Measurements from ENCODE around the gene SHISA9. TPM values are rescaled to one million over a fixed set of nuclear protein-coding genes. Genes with fewer than 3 reads are reported as not detected.

The SHISA9 gene
- total and polyA plus RNA-seq, 3 donors from 2014 or later = 0.46 to 1.0 (median 0.68) TPM

DNA sequence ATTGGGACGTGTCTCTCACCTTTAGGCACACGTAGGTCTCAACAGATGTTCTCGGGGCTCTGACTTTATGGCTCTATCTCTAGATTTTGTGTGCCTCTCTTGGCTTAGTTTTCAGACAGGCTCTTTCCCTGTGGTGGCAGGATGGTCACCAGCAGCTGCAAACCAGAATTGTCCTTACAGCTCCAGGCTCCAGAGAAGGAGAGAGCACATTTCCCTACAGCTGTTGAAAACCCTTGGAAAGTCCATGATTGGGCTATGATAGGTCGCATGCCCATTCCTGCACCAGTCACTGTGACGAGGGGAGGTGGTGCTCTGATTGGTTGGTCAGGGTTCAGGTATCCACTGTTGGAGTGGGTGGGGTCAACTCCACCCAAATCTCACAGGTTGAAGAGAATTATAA, 41.5 kb downstream of the SHISA9 start:
- no peaks in the 10 kb centered on the region for H3K27me3 ChIP-seq
- TF ChIP-seq, protein P1, sequence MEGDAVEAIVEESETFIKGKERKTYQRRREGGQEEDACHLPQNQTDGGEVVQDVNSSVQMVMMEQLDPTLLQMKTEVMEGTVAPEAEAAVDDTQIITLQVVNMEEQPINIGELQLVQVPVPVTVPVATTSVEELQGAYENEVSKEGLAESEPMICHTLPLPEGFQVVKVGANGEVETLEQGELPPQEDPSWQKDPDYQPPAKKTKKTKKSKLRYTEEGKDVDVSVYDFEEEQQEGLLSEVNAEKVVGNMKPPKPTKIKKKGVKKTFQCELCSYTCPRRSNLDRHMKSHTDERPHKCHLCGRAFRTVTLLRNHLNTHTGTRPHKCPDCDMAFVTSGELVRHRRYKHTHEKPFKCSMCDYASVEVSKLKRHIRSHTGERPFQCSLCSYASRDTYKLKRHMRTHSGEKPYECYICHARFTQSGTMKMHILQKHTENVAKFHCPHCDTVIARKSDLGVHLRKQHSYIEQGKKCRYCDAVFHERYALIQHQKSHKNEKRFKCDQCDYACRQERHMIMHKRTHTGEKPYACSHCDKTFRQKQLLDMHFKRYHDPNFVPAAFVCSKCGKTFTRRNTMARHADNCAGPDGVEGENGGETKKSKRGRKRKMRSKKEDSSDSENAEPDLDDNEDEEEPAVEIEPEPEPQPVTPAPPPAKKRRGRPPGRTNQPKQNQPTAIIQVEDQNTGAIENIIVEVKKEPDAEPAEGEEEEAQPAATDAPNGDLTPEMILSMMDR (IDR thresholded peaks at IDR 0.05) = no peak
- no peak for TF ChIP-seq POLR2A (IDR thresholded peaks at IDR 0.05)
- WGBS, 2 donors = 71 to 75% methylated on average over 5 of the region's 5 CpGs
- intact Hi-C loops (cut with DNase I; ENCODE audit: low total_unique reads) = no loop called here
- no peaks in the 10 kb centered on the region for H3K9me3 ChIP-seq
- no peak overlapping the region for H3K4me3 ChIP-seq
- H3K27ac ChIP-seq = no peak overlapping the region
- H3K4me1 ChIP-seq = no peaks in the 10 kb centered on the region
- no peak for DNase-seq
- H3K36me3 ChIP-seq (ENCODE audit: low read depth, missing control alignments) = no peaks in the 10 kb centered on the region

DNA sequence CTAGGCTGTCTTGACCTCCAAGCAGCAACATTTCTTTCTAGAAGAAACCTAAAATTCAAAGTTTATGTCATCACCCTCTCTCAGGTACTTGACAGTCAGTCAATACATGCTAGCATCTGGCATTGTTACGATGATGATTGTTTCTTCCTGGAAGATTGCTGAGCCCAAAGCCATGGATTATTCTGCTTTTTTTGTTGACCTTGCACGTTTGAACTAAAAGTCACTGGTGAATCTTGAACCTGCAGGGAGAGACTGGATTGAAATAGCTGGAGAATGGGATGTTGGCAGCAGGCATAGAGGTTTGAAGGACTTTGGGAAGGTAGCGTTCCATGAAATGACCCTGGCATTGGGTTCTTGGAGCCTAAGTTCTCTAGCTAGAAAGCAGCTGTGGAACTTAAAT, 42.9 kb downstream of the SHISA9 start:
- no peak for DNase-seq
- no peaks in the 10 kb centered on the region for H3K27me3 ChIP-seq
- intact Hi-C loops (cut with DNase I; ENCODE audit: low total_unique reads) = no loop called here
- TF ChIP-seq, protein P1 (IDR thresholded peaks at IDR 0.05) = no peak
- TF ChIP-seq POLR2A (IDR thresholded peaks at IDR 0.05) = no peak
- no peaks in the 10 kb centered on the region for H3K9me3 ChIP-seq
- no peak overlapping the region for H3K27ac ChIP-seq
- H3K4me1 ChIP-seq = no peaks in the 10 kb centered on the region
- H3K36me3 ChIP-seq (ENCODE audit: low read depth, missing control alignments) = no peaks in the 10 kb centered on the region
- WGBS, 2 donors = 71 to 74% methylated on average over 3 of the region's 3 CpGs
- H3K4me3 ChIP-seq = no peak overlapping the region

DNA sequence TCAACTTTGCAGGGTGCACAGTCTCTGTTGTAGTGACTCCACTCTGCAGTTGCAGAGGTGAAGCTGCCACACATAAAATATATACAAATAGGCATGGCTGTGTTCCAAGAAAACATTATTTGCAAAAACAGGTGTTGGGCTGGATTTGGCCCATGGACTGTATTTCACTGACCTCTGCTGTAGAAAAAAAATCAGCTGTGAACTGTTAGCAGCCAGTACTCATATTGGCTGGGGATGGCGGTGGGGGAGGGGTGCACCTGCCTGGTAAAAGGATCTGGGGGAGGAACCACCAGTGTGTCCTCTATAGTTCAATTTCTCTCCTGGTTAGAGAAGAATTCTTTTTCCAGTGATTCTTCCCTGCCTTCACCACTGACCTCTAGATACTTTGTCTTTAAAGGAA, 50.0 kb downstream of the SHISA9 start:
- Histone ChIP-seq H3K36me3 (ENCODE audit: low read depth, missing control alignments) (no peaks in the 10 kb centered on the region), H3K27ac (no peak overlapping the region), H3K4me1 (no peaks in the 10 kb centered on the region), H3K4me3 (no peak overlapping the region), H3K27me3 (no peaks in the 10 kb centered on the region), H3K9me3 (no peaks in the 10 kb centered on the region)
- no peak for DNase-seq
- TF ChIP-seq, protein P1 (IDR thresholded peaks at IDR 0.05) = no peak
- TF ChIP-seq POLR2A (IDR thresholded peaks at IDR 0.05) = no peak
- 58 to 65% methylated on average over 1 of the region's 1 CpG for WGBS, 2 donors
- intact Hi-C loops (cut with DNase I; ENCODE audit: low total_unique reads) = no loop called here

DNA sequence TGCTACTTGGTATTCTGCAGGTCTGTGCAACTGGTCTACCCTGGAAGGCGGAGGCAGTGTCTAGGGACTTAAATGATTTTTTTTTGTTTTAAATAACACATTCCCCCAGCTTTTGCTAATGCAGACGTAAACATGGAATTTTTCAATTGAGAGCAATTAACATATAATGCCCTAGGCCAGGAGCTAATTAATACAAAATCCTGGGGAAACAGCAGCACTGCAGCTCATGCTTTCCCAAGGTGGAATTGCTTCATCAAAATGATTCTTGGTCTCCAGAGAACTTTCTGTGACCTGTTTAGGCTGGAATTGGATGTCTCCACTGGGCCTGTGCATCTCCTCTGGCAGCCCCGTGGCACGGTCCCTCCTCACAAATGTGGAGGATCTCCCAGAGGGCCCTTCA, 50.6 kb downstream of the SHISA9 start:
- DNase-seq = no peak
- intact Hi-C loops (cut with DNase I; ENCODE audit: low total_unique reads) = no loop called here
- 92 to 93% methylated on average over 4 of the region's 4 CpGs for WGBS, 2 donors
- H3K4me3 ChIP-seq = no peak overlapping the region
- H3K4me1 ChIP-seq = no peaks in the 10 kb centered on the region
- H3K9me3 ChIP-seq = no peaks in the 10 kb centered on the region
- no peaks in the 10 kb centered on the region for H3K36me3 ChIP-seq (ENCODE audit: low read depth, missing control alignments)
- H3K27ac ChIP-seq = no peak overlapping the region
- TF ChIP-seq POLR2A (IDR thresholded peaks at IDR 0.05) = no peak
- TF ChIP-seq, protein P1 (IDR thresholded peaks at IDR 0.05) = no peak
- no peaks in the 10 kb centered on the region for H3K27me3 ChIP-seq

DNA sequence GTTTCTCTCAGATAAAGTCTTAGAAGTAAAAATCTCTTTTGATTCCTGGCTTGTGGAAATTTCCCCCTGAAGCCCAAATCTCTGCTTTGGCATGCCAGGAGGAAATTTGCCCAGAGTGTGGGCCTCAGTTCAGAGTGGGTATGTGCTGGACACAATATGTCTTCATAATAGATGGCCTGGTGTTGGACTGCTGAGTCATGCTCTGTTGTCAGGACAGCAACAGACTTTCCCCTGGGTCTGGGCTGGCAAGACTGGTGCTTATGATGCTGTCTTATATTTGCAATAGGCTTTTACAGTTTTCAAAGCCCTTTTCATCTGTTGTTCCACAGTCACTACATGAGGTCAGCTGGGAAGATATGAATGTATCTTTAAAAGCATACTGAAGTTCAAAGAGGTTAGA, 57.0 kb downstream of the SHISA9 start:
- Histone ChIP-seq H3K27ac (no peak overlapping the region), H3K36me3 (ENCODE audit: low read depth, missing control alignments) (no peaks in the 10 kb centered on the region), H3K4me1 (no peaks in the 10 kb centered on the region), H3K27me3 (no peaks in the 10 kb centered on the region), H3K9me3 (no peaks in the 10 kb centered on the region), H3K4me3 (no peak overlapping the region)
- intact Hi-C loops (cut with DNase I; ENCODE audit: low total_unique reads) = no loop called here
- no peak for DNase-seq
- TF ChIP-seq, protein P1 (IDR thresholded peaks at IDR 0.05) = no peak
- TF ChIP-seq POLR2A (IDR thresholded peaks at IDR 0.05) = no peak
